Mononuclear cell (primary cell): ENCODE measurements around the gene FCRL6. TPM values are rescaled to one million over a fixed set of nuclear protein-coding genes. Genes with fewer than 3 reads are reported as not detected.
A peak's percentile ranks its signal among the peaks of the same experiment; 100 is the strongest.

Source experiments
- H3K27me3 ChIP-seq: 2 replicates; pipeline ENCODE4 v1.6.0; 2011; ENCODE audit warnings: low read length, control low read depth; ENCODE audit not compliant: insufficient read depth
- H3K4me1 ChIP-seq: 2 replicates; pipeline ENCODE4 v1.5.1; 2011; ENCODE audit warnings: mild to moderate bottlenecking, low read length, control low read depth; ENCODE audit not compliant: insufficient read depth
- H3K4me3 ChIP-seq: 2 replicates; pipeline ENCODE4 v1.5.1; 2011; ENCODE audit warnings: mild to moderate bottlenecking, low read length, moderate library complexity
- H3K9me3 ChIP-seq: 2 replicates; pipeline ENCODE4 v1.5.1; 2011; ENCODE audit warnings: low read depth, mild to moderate bottlenecking, control low read depth, low read length
- total RNA-seq: library from RNA; depleted of rRNA; stranded (reverse); fragments of >200 nt; gene quantifications from one replicate; pipeline ENCODE4 v1.2.3, GENCODE V29; 2012

The FCRL6 gene
- total RNA-seq, result 15.2 TPM

- Histone ChIP-seq H3K4me3 (peak within 1 kb of the TSS; percentile 19), H3K27me3 (no peaks in the 10 kb centered on the region), H3K4me1 (peaks cover 36% of the 10 kb centered on the region), H3K9me3 (no peaks in the 10 kb centered on the region)
Measured at GRCh38 chr1:159802111-159802510, at the start of gene FCRL6. Gene FCRL6, plus strand, starts transcription at chr1:159802360. Its CDS starts 65 bp downstream, at chr1:159802425.

- Histone ChIP-seq H3K4me1 (peaks cover 15% of the 10 kb centered on the region), H3K27me3 (no peaks in the 10 kb centered on the region), H3K9me3 (no peaks in the 10 kb centered on the region), H3K4me3 (no peak overlapping the region)
Measured at GRCh38 chr1:159753386-159753785, 48.8 kb upstream of the FCRL6 start.

GRCh38 chr1:159755451-159756007 is 46.6 kb upstream of the FCRL6 start:
- no peak overlapping the region for H3K4me3 ChIP-seq
- peaks cover 15% of the 10 kb centered on the region for H3K4me1 ChIP-seq
- H3K27me3 ChIP-seq, result no peaks in the 10 kb centered on the region
- no peaks in the 10 kb centered on the region for H3K9me3 ChIP-seq

- no peak overlapping the region for H3K4me3 ChIP-seq
- H3K4me1 ChIP-seq, result peaks cover 15% of the 10 kb centered on the region
- no peaks in the 10 kb centered on the region for H3K27me3 ChIP-seq
- H3K9me3 ChIP-seq, result no peaks in the 10 kb centered on the region
Measured at GRCh38 chr1:159756397-159756796, 45.8 kb upstream of the FCRL6 start.

- H3K4me3 ChIP-seq, result no peak overlapping the region
- H3K27me3 ChIP-seq, result no peaks in the 10 kb centered on the region
- no peaks in the 10 kb centered on the region for H3K4me1 ChIP-seq
- no peaks in the 10 kb centered on the region for H3K9me3 ChIP-seq
Measured at GRCh38 chr1:159763686-159764085, 38.5 kb upstream of the FCRL6 start.

GRCh38 chr1:159765806-159766205 is 36.4 kb upstream of the FCRL6 start:
- no peaks in the 10 kb centered on the region for H3K4me1 ChIP-seq
- no peaks in the 10 kb centered on the region for H3K9me3 ChIP-seq
- no peak overlapping the region for H3K4me3 ChIP-seq
- H3K27me3 ChIP-seq, result no peaks in the 10 kb centered on the region

- Histone ChIP-seq H3K4me3 (no peak overlapping the region), H3K4me1 (no peaks in the 10 kb centered on the region), H3K9me3 (no peaks in the 10 kb centered on the region), H3K27me3 (peaks cover 6% of the 10 kb centered on the region)
Measured at GRCh38 chr1:159771127-159771895, 30.8 kb upstream of the FCRL6 start.

- peaks cover 6% of the 10 kb centered on the region for H3K27me3 ChIP-seq
- H3K4me1 ChIP-seq, result no peaks in the 10 kb centered on the region
- H3K9me3 ChIP-seq, result no peaks in the 10 kb centered on the region
- H3K4me3 ChIP-seq, result no peak overlapping the region
Measured at GRCh38 chr1:159774465-159774864, 27.7 kb upstream of the FCRL6 start.

GRCh38 chr1:159775716-159776115 is 26.4 kb upstream of the FCRL6 start:
- Histone ChIP-seq H3K27me3 (peaks cover 6% of the 10 kb centered on the region), H3K4me1 (peaks cover 6% of the 10 kb centered on the region), H3K9me3 (no peaks in the 10 kb centered on the region), H3K4me3 (no peak overlapping the region)

GRCh38 chr1:159778266-159778665 is 23.9 kb upstream of the FCRL6 start:
- no peaks in the 10 kb centered on the region for H3K9me3 ChIP-seq
- no peaks in the 10 kb centered on the region for H3K27me3 ChIP-seq
- peaks cover 16% of the 10 kb centered on the region for H3K4me1 ChIP-seq
- no peak overlapping the region for H3K4me3 ChIP-seq

GRCh38 chr1:159779403-159779851 is 22.7 kb upstream of the FCRL6 start:
- H3K9me3 ChIP-seq, result no peaks in the 10 kb centered on the region
- no peaks in the 10 kb centered on the region for H3K27me3 ChIP-seq
- no peak overlapping the region for H3K4me3 ChIP-seq
- H3K4me1 ChIP-seq, result peaks cover 16% of the 10 kb centered on the region

- Histone ChIP-seq H3K27me3 (no peaks in the 10 kb centered on the region), H3K4me3 (peak within 1 kb of the TSS; percentile 60), H3K9me3 (no peaks in the 10 kb centered on the region), H3K4me1 (peaks cover 16% of the 10 kb centered on the region)
Measured at GRCh38 chr1:159780583-159781582, 21.3 kb upstream of the FCRL6 start, which contains the start of gene DUSP23. Gene DUSP23, plus strand, starts transcription at chr1:159780962. Its CDS starts 139 bp downstream, at chr1:159781101.

GRCh38 chr1:159781992-159782391 is 20.2 kb upstream of the FCRL6 start:
- no peaks in the 10 kb centered on the region for H3K9me3 ChIP-seq
- peaks cover 16% of the 10 kb centered on the region for H3K4me1 ChIP-seq
- H3K27me3 ChIP-seq, result no peaks in the 10 kb centered on the region
- no peak overlapping the region for H3K4me3 ChIP-seq

- H3K9me3 ChIP-seq, result no peaks in the 10 kb centered on the region
- H3K4me1 ChIP-seq, result peaks cover 16% of the 10 kb centered on the region
- no peaks in the 10 kb centered on the region for H3K27me3 ChIP-seq
- no peak overlapping the region for H3K4me3 ChIP-seq
Measured at GRCh38 chr1:159783724-159784123, 18.4 kb upstream of the FCRL6 start.

GRCh38 chr1:159786465-159786864 is 15.7 kb upstream of the FCRL6 start:
- no peak overlapping the region for H3K4me3 ChIP-seq
- peaks cover 6% of the 10 kb centered on the region for H3K4me1 ChIP-seq
- no peaks in the 10 kb centered on the region for H3K27me3 ChIP-seq
- no peaks in the 10 kb centered on the region for H3K9me3 ChIP-seq
